Neural cell (in vitro differentiated cells): ENCODE measurements around the gene BIRC5. TPM values are rescaled to one million over a fixed set of nuclear protein-coding genes. Genes with fewer than 3 reads are reported as not detected.

Experiments used
- H2AFZ ChIP-seq: fragments of 200-600, 300-800 bp; sonication (generic), shearing (Covaris generic); 2 replicates; pipeline ENCODE4 v1.6.0; 2014; ENCODE audit warnings: low read depth, mild to moderate bottlenecking, antibody characterized with exemption, low read length, moderate library complexity
- H3F3A ChIP-seq: fragments of 200-600 bp; shearing (Covaris generic); 2 replicates; pipeline ENCODE4 v1.6.1; 2016; ENCODE audit warnings: mild to moderate bottlenecking, moderate library complexity, mixed read lengths, antibody characterized with exemption, low read length; ENCODE audit not compliant: insufficient read depth, poor library complexity, severe bottlenecking
- H3K27ac ChIP-seq: fragments of 200-600, 300-800 bp; sonication (generic), shearing (Covaris generic); 2 replicates; pipeline ENCODE4 v1.5.1; 2014; ENCODE audit warnings: mild to moderate bottlenecking, low read length, moderate library complexity
- H3K27me3 ChIP-seq: fragments of 300-800, 200-600 bp; sonication (generic), shearing (Covaris generic); 2 replicates; pipeline ENCODE4 v1.6.0; 2014; ENCODE audit warnings: mild to moderate bottlenecking, low read depth, low read length, moderate library complexity; ENCODE audit not compliant: insufficient read depth
- H3K36me3 ChIP-seq: fragments of 300-800, 200-600 bp; sonication (generic), shearing (Covaris generic); 2 replicates; pipeline ENCODE4 v1.5.1; 2014; ENCODE audit warnings: mild to moderate bottlenecking, antibody characterized with exemption, low read length, moderate library complexity; ENCODE audit not compliant: insufficient read depth
- H3K4me2 ChIP-seq: fragments of 300-800, 200-600 bp; sonication (generic), shearing (Covaris generic); 2 replicates; pipeline ENCODE4 v1.6.0; 2014; ENCODE audit warnings: mild to moderate bottlenecking, low read length
- H3K4me3 ChIP-seq: fragments of 300-800, 200-600 bp; sonication (generic), shearing (Covaris generic); 2 replicates; pipeline ENCODE4 v1.5.1; 2014; ENCODE audit warnings: mild to moderate bottlenecking, low read length, moderate library complexity
- H3K79me2 ChIP-seq: fragments of 200-600 bp; shearing (Covaris generic); replicated peaks from 2 replicates; pipeline ENCODE4 v1.6.0; 2014; ENCODE audit warnings: mild to moderate bottlenecking, low read length, moderate library complexity; ENCODE audit not compliant: insufficient read depth
- H3K9ac ChIP-seq: fragments of 300-800, 200-600 bp; sonication (generic), shearing (Covaris generic); 2 replicates; pipeline ENCODE4 v1.6.1; 2016; ENCODE audit warnings: mild to moderate bottlenecking, low read length, mixed read lengths
- H3K9me2 ChIP-seq: fragments of 200-600 bp; shearing (Covaris generic); 2 replicates; pipeline ENCODE4 v1.6.1; 2016; ENCODE audit warnings: mild to moderate bottlenecking, low read length, mixed read lengths; ENCODE audit not compliant: insufficient read depth
- H3K9me3 ChIP-seq: fragments of 200-600, 300-800 bp; sonication (generic), shearing (Covaris generic); 2 replicates; pipeline ENCODE4 v1.6.1; 2016; ENCODE audit warnings: mild to moderate bottlenecking, mixed run types, low read length, moderate library complexity, mixed read lengths
- H4K20me1 ChIP-seq: fragments of 200-600 bp; shearing (Covaris generic); 2 replicates; pipeline ENCODE4 v1.6.1; 2016; ENCODE audit warnings: mild to moderate bottlenecking, mixed run types; ENCODE audit not compliant: insufficient read depth
- CTCF ChIP-seq: fragments of 450-650 bp; IDR thresholded peaks from 2 replicates; pipeline ENCODE4 v1.5.1; 2014; ENCODE audit warnings: antibody characterized with exemption, mild to moderate bottlenecking, moderate library complexity; ENCODE audit not compliant: poor library complexity, severe bottlenecking
- EP300 ChIP-seq: fragments of 450-650 bp; conservative IDR thresholded peaks from 2 replicates; pipeline ENCODE4 v1.6.1; 2014; ENCODE audit warnings: antibody characterized with exemption, mild to moderate bottlenecking, moderate library complexity; ENCODE audit not compliant: poor library complexity, severe bottlenecking
- EZH2 ChIP-seq: fragments of 200-600, 300-800 bp; shearing (Covaris generic), sonication (generic); IDR thresholded peaks from 2 replicates; pipeline ENCODE4 v1.6.1; 2014; ENCODE audit warnings: antibody characterized with exemption, low read length, borderline replicate concordance, mild to moderate bottlenecking; ENCODE audit not compliant: insufficient read depth, poor library complexity, severe bottlenecking
- MXI1 ChIP-seq: fragments of 450-650 bp; conservative IDR thresholded peaks from 2 replicates; pipeline ENCODE4 v1.6.1; 2014; ENCODE audit warnings: antibody characterized with exemption, mild to moderate bottlenecking; ENCODE audit not compliant: poor library complexity, severe bottlenecking
- POLR2AphosphoS5 ChIP-seq: IDR thresholded peaks from 2 replicates; pipeline ENCODE4 v1.6.1; 2012
- RAD21 ChIP-seq: fragments of 450-650 bp; conservative IDR thresholded peaks from 2 replicates; pipeline ENCODE4 v1.6.1; 2014; ENCODE audit warnings: antibody characterized with exemption, mild to moderate bottlenecking, moderate library complexity
- REST ChIP-seq: IDR thresholded peaks from 2 replicates; pipeline ENCODE4 v1.6.1; 2012; ENCODE audit warnings: borderline replicate concordance
- SMC3 ChIP-seq: fragments of 450-650 bp; conservative IDR thresholded peaks from 2 replicates; pipeline ENCODE4 v1.6.1; 2014; ENCODE audit warnings: antibody characterized with exemption, mild to moderate bottlenecking, moderate library complexity; ENCODE audit not compliant: poor library complexity
- TAF1 ChIP-seq: IDR thresholded peaks from 2 replicates; pipeline ENCODE4 v1.6.1; 2012; ENCODE audit warnings: low read depth
- polyA plus RNA-seq: library from polyadenylated mRNA; depleted of rRNA; stranded (reverse); fragments of >200 nt; gene quantifications from 2 replicates; pipeline ENCODE4 v1.2.3, GENCODE V29; 2014

The BIRC5 gene
- polyA plus RNA-seq, 1 donor from 2014 or later, result 1.4 TPM

DNA sequence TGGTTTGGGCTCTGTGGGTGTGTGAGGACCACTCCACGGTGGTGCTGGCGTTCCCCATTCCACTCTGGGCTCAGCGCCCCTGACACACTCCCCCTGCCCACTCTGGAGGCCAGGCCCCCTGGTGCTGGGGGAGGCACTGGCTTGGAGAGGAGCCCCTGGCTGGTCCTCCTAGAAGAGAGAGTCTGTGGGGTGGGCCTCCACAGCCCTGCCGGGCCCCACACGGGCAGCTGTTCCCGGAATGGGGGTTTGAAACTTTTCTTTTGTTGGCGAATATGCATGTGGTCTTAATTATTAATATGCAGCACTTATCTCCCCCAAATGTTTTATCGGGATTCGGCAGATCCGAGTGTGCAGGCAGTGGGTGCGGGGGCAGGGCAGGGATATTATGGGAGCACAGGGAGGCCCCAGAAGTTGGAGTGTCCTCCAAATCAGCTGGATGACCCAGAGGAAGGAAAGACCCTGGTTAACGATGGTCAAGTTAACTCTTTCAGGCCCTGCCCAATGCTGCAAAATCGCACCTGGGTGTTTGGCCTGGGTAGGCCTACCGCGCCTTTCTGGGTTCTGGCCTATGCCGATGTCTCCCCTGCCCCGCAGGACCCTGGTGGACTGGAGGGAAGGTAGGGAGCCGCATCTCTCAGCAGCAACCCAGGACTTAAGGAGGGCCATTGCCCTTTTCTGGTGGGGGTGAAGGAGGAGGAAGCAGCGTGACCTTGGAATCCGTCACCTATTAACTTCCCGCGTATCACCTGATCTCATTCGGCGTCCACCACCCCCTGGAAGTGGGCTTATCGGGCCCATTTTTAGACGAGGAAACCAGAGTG is 53.4 kb downstream of the BIRC5 start:
- Histone ChIP-seq H3K36me3 (no peaks in the 10 kb centered on the region), H3F3A (no peaks in the 10 kb centered on the region), H3K27me3 (no peaks in the 10 kb centered on the region), H3K9me2 (no peaks in the 10 kb centered on the region), H4K20me1 (no peaks in the 10 kb centered on the region), H3K4me3 (no peak overlapping the region), H3K4me2 (no peak overlapping the region), H2AFZ (no peak overlapping the region), H3K9me3 (no peaks in the 10 kb centered on the region), H3K79me2 (no peaks in the 10 kb centered on the region), H3K27ac (no peak overlapping the region), H3K9ac (no peak overlapping the region)
- no peak for TF ChIP-seq EZH2
- TF ChIP-seq REST, result no peak
- no peak for TF ChIP-seq CTCF

DNA sequence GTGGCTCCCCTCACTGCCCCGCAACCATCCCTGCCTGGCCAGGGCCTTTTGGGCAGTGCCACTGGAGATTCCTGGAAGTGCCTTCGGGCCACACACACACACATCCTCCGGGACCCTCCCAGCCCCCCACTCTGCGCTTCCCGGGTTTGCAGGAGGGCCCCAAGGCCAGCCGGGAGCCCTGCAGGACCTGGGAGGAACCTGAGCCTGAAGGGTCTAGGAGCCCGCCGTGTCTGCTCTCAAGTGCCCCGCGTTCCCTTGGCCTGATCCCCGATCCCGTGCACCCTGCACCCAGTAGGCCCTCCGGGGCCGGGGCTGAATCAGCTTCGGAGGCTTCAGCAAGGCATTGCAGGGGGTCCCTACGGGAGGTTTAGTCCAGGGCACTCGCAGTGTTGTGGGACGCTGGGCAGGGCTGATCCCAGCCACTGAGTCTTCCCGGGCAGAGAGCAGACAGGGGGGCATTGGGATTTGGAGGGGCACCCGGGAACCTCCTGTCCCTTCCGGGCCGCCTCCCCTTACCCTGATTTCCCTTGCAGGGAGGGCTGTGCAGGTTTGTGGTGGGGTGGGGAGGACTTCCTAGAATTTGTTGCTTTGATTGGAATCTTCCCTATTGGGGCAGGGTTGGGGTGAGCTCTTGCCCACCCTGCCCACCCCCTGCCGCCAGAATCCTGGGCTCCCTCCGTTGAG is 54.3 kb downstream of the BIRC5 start:
- H3K9me2 ChIP-seq, result no peaks in the 10 kb centered on the region
- peak overlapping the region; percentile 51 for H3K4me3 ChIP-seq
- no peak overlapping the region for H3K4me2 ChIP-seq
- peak overlapping the region; percentile 28 for H3K27ac ChIP-seq
- H3F3A ChIP-seq, result no peaks in the 10 kb centered on the region
- H2AFZ ChIP-seq, result no peak overlapping the region
- H3K79me2 ChIP-seq, result no peaks in the 10 kb centered on the region
- no peaks in the 10 kb centered on the region for H3K27me3 ChIP-seq
- H3K36me3 ChIP-seq, result no peaks in the 10 kb centered on the region
- no peaks in the 10 kb centered on the region for H4K20me1 ChIP-seq
- H3K9ac ChIP-seq, result peak overlapping the region; percentile 52
- TF ChIP-seq MXI1 (no peak), CTCF (no peak), POLR2AphosphoS5 (no peak), TAF1 (no peak), SMC3 (no peak), RAD21 (no peak), EZH2 (no peak), EP300 (no peak), REST (no peak)
- H3K9me3 ChIP-seq, result no peaks in the 10 kb centered on the region
